H1 (cell line): Measurements from ENCODE around the gene RASL10A. TPM values are rescaled to one million over a fixed set of nuclear protein-coding genes. Genes with fewer than 3 reads are reported as not detected.

Source experiments
- CHD2 ChIP-seq: IDR thresholded peaks from 2 replicates; pipeline ENCODE4 v1.6.1; 2012; ENCODE audit warnings: low read length, improper control_type of control experiment
- CTCF ChIP-seq, 3 experiments: IDR thresholded peaks; 1 replicate in 2 of 3; 2 replicates in 1 of 3; pipeline versions ENCODE4 v1.5.1 to v1.6.1; 2011; ENCODE audit warnings: low read length in 3 of 3, mild to moderate bottlenecking in 3 of 3, inconsistent platforms in 2 of 3, low read depth in 1 of 3, moderate library complexity in 1 of 3; ENCODE audit not compliant: insufficient read depth in 1 of 3; ENCODE audit errors: control extremely low read depth in 1 of 3
- JUND ChIP-seq: IDR thresholded peaks from 2 replicates; pipeline ENCODE4 v1.6.1; 2011; ENCODE audit warnings: mild to moderate bottlenecking, improper control_type of control experiment, low read length
- MAFK ChIP-seq: IDR thresholded peaks from 2 replicates; pipeline ENCODE4 v1.6.1; 2012; ENCODE audit warnings: low read depth, mild to moderate bottlenecking, improper control_type of control experiment, low read length
- SIRT6 ChIP-seq: IDR thresholded peaks from one replicate; pipeline ENCODE4 v1.7.1; 2012; ENCODE audit warnings: low read length, inconsistent platforms
- TAF1 ChIP-seq: IDR thresholded peaks from 2 replicates; pipeline ENCODE4 v1.6.1; 2011; ENCODE audit warnings: mild to moderate bottlenecking, low read depth, low read length
- TCF12 ChIP-seq: IDR thresholded peaks from 2 replicates; pipeline ENCODE4 v1.6.1; 2011; ENCODE audit warnings: low read depth, mild to moderate bottlenecking, low read length
- polyA plus RNA-seq, 7 experiments: library from polyadenylated mRNA; depleted of rRNA in 3 of 7; stranded (reverse) in 5 of 7; unstranded in 2 of 7; fragments of >200 nt in 5 of 7; fragments of 200-250 nt in 2 of 7; gene quantifications; 1 replicate in 5 of 7; 2 replicates in 1 of 7; 4 replicates in 1 of 7; pipeline versions ENCODE4 v1.2.1 to v1.2.3, GENCODE V29; 2011 to 2013; ENCODE audit warnings: missing spikeins in 2 of 7, mixed read lengths in 2 of 7
- total RNA-seq: library from RNA; stranded (reverse); fragmentation: NEBNext Ultra II Directional; extraction: Animal tissue kit (Norgen Biotek cat#: 25700); gene quantifications from 2 replicates; pipeline ENCODE4 v1.2.1, GENCODE V29; 2021

RASL10A gene
- total and polyA plus RNA-seq, 2 of the 8 experiments (the other 6 are each of a cell fraction or from before 2014, with no cell fraction given), result 1.1 to 1.5 TPM

- TF ChIP-seq CTCF (IDR thresholded peaks at IDR 0.05; ENCODE audit: control extremely low read depth in 1 of 3, insufficient read depth in 1 of 3, low read depth in 1 of 3, low read length in 3 of 3) (no peak), TAF1 (no peak), TCF12 (no peak), JUND (no peak), SIRT6 (no peak), MAFK (no peak), CHD2 (no peak)
These were observed 50.2 kb downstream of the RASL10A start (continued) for GRCh38 chr22:29265305-29265704.
